Myometrial cell (primary cell): Measurements from ENCODE around the gene SPINDOC. TPM values are rescaled to one million over a fixed set of nuclear protein-coding genes. Genes with fewer than 3 reads are reported as not detected.

ENCODE experiments used
- total RNA-seq: library from RNA; depleted of rRNA; stranded (reverse); fragments of >200 nt; gene quantifications from 2 replicates; pipeline ENCODE4 v1.2.3, GENCODE V29; 2015

SPINDOC gene
- 17.7 and 26.2 TPM in 2 replicates for total RNA-seq

GRCh38 chr11:63813035-63813562 lies at the start of gene SPINDOC:
TSS of gene SPINDOC (plus strand) at chr11:63813456. CDS start at chr11:63813687, 231 bp downstream.

DNA sequence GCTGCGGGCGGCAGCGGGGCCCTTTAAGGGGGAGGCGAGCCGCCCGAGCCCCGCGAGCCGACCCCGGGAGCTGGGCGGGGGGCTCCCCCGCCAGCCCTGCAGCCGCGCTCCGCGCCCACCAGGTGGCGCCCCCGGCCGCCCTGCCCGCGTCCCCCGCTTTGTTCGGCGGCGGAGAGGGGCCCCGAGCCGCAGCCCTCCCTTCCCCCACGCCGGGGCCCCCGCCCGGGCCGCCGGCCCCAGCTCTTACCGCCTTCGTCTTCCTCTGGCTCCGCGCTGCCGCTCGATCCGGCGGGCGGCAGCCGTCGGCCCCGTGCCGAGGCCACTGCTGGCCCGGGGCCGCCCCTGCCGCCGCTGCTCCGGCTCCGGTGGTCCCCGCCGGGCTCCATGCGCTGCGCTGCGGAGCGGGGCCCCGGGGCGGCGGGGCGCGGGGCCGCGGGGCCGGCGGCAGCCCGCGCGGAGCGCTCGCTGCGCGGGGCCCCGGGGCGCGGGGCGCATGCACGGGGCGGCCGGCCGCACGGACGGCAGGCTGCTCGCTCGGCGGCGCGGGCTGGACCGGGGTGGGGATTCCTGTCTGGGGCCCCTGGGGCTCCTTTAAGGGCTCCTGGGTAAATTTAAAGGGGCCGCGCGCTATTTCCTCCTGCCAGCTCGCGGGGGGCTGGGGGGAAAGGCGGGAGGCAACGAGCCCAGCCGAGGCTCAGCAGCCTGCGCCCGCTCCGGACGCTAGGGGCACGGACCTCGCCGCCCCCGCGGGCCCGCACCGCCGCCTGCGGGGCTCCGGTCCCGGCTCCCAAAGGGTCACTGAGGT lies 44.8 kb upstream of the SPINDOC start, which contains the start of gene ZFTA:
TSS of gene ZFTA (minus strand) at position 539 of the 805 bp plus-strand sequence. CDS start at position 386, 153 bp downstream.

DNA sequence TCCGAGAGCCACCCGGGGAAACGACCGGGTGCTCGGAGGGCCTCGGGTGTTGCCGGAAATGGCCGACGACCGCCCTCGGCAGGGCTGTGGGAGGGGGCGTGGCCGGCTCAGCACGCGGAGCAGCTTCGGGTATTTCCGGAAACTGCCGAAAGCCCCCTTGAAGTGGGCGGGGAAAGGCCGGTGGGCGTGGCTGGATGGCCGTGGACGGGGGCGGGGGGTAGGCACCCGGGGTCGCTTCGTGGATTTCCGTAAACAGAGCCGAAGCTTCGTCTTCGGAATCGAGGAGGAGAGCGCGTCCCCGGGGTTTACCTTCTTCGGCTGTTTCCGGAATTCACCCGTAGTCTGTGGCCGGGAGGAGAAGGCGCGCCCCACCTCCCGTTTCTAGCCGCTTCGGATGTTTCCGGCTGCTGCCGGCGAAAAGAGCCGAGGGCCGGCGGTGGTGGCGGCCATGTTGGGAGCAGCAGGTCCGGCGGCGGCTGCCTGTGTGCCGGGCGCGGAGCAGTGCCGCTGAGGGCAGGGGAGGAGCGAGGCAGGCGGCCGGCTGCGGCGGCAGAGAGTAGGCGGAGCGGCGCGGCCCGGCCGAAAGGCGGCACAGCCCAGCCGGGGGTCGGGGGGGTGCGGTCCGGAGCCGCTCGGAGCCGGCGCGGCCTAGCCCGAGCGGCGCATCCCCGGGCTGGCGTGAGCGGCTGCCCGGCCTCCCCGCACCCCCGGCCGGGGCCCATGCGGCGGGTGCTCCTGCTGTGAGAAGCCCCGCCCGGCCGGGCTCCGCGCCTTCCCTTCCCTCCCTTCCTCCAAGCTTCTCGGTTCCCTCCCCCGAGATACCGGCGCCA lies 25.6 kb downstream of the SPINDOC start, which contains the start of gene MARK2:
TSS of gene MARK2 (plus strand) at position 433 of the 830 bp plus-strand sequence. CDS start at position 830, 397 bp downstream.

Other genes with a start within 250 kb of the SPINDOC start
- gene PLAAT3, start 199.0 kb upstream of the SPINDOC start, total RNA-seq: 6.6 and 12.2 TPM in 2 replicates
- gene ATL3, start 142.1 kb upstream of the SPINDOC start, total RNA-seq: 84.5 and 94.5 TPM in 2 replicates
- gene RTN3, start 132.0 kb upstream of the SPINDOC start, total RNA-seq: 85.1 and 103 TPM in 2 replicates
- gene ZFTA, start 44.7 kb upstream of the SPINDOC start, total RNA-seq: 12.1 and 13.3 TPM in 2 replicates
- 14.7 and 15.8 TPM in 2 replicates for gene MARK2, start 25.7 kb downstream of the SPINDOC start, total RNA-seq
- 1.7 and 3.0 TPM in 2 replicates for gene RCOR2, start 103.7 kb downstream of the SPINDOC start, total RNA-seq
- 7.2 and 17.5 TPM in 2 replicates for gene NAA40, start 125.5 kb downstream of the SPINDOC start, total RNA-seq
- 673 and 820 TPM in 2 replicates for gene COX8A, start 161.2 kb downstream of the SPINDOC start, total RNA-seq
- 111 and 116 TPM in 2 replicates for gene OTUB1, start 173.0 kb downstream of the SPINDOC start, total RNA-seq
- under 0.01 TPM in 1 of 2 replicates, not detected in the other for gene FLRT1, start 222.5 kb downstream of the SPINDOC start, total RNA-seq